HCT116 (cell line): ENCODE data around the gene PSD. TPM values are rescaled to one million over a fixed set of nuclear protein-coding genes. Genes with fewer than 3 reads are reported as not detected.

ENCODE experiments used
- ATAC-seq: fragments of 200-7000 bp; cut with Tn5 transposase; 2 replicates; pipeline ENCODE4 v1.9.1; 2020; ENCODE audit warnings: mild to moderate bottlenecking, moderate library complexity
- BruUV-seq: library from RNA; stranded (reverse); fragments of 400-500 nt; replicated peaks from 2 replicates; lab custom pipeline; 2021; lab: Mats Ljungman, UMichigan
- CTCF ChIA-PET: fragments of 300-600 bp; sonication (Branson Sonifier 250); formaldehyde crosslinking; loops from one replicate; lab custom pipeline; 2021; ENCODE audit warnings: antibody characterized with exemption; lab: Charles Lee
- POLR2A ChIA-PET: fragments of 300-600, 350-600 bp; sonication (Branson Sonifier 250); formaldehyde crosslinking; loops from one replicate; lab custom pipeline; 2021; ENCODE audit warnings: antibody characterized with exemption; lab: Charles Lee
- RAD21 ChIA-PET, 2 experiments: fragments of 300-600 bp; sonication (Branson Sonifier 250); formaldehyde crosslinking; loops; one replicate each; lab custom pipeline; 2023; ENCODE audit warnings: low total read pairs in 2 of 2; ENCODE audit not compliant: uncharacterized antibody in 2 of 2, unreplicated experiment in 2 of 2, low non-redundant PET in 1 of 2; lab: Charles Lee
- DNase-seq: peaks from one replicate; pipeline ENCODE4 v3.0.0-alpha.2; 2010; ENCODE audit warnings: low read depth, low spot score
- H2AFZ ChIP-seq: fragments of 200-600 bp; shearing (Covaris generic), sonication (generic); 2 replicates; pipeline ENCODE4 v1.6.1; 2017; ENCODE audit warnings: low read depth, mixed run types, mixed read lengths, antibody characterized with exemption, low read length; ENCODE audit not compliant: poor library complexity, severe bottlenecking
- H3K27ac ChIP-seq: 2 replicates; pipeline ENCODE4 v1.5.1; 2012; ENCODE audit warnings: low read depth, low read length
- H3K27me3 ChIP-seq: fragments of 200-600 bp; sonication (generic); 2 replicates; pipeline ENCODE4 v1.6.1; 2016; ENCODE audit warnings: mixed run types, low read length, mixed read lengths; ENCODE audit not compliant: insufficient read depth
- H3K36me3 ChIP-seq, 2 experiments: fragments of 200-500 bp in 1 of 2; fragments of 200-600 bp in 1 of 2; sonication (Bioruptor generic) in 1 of 2; sonication (generic) in 1 of 2; 2 replicates each; pipeline versions ENCODE4 v1.5.1 to v1.6.1; 2014 to 2016; ENCODE audit warnings: low read length in 2 of 2, inconsistent platforms in 1 of 2, mixed read lengths in 1 of 2, mixed run types in 1 of 2; ENCODE audit not compliant: insufficient read depth in 2 of 2, control insufficient read depth in 1 of 2
- H3K4me1 ChIP-seq, 2 experiments: fragments of 200-600 bp in 1 of 2; sonication (generic) in 1 of 2; 2 replicates each; pipeline versions ENCODE4 v1.5.1 to v1.6.1; 2012 to 2017; ENCODE audit warnings: low read length in 2 of 2, inconsistent platforms in 1 of 2, mild to moderate bottlenecking in 1 of 2, mixed read lengths in 1 of 2, mixed run types in 1 of 2, moderate library complexity in 1 of 2; ENCODE audit not compliant: insufficient read depth in 2 of 2, control insufficient read depth in 1 of 2
- H3K4me2 ChIP-seq: fragments of 200-600 bp; sonication (generic); 2 replicates; pipeline ENCODE4 v1.6.1; 2017; ENCODE audit warnings: mixed run types, low read length, mixed read lengths
- H3K4me3 ChIP-seq, 2 experiments: fragments of 200-600 bp in 1 of 2; sonication (generic) in 1 of 2; replicated peaks in 1 of 2; 2 replicates each; pipeline ENCODE4 v1.5.1; 2011 to 2016; ENCODE audit warnings: low read length in 2 of 2, control low read depth in 1 of 2, low read depth in 1 of 2, mild to moderate bottlenecking in 1 of 2, mixed read lengths in 1 of 2, mixed run types in 1 of 2
- H3K79me2 ChIP-seq: fragments of 200-600 bp; sonication (generic); 2 replicates; pipeline ENCODE4 v1.6.1; 2017; ENCODE audit warnings: mild to moderate bottlenecking, mixed run types, low read length, moderate library complexity, mixed read lengths; ENCODE audit not compliant: insufficient read depth
- H3K9ac ChIP-seq: fragments of 200-600 bp; sonication (generic); 2 replicates; pipeline ENCODE4 v1.6.1; 2016; ENCODE audit warnings: low read length, mixed read lengths
- H3K9me2 ChIP-seq: fragments of 200-600 bp; sonication (generic), shearing (Covaris generic); 2 replicates; pipeline ENCODE4 v1.6.1; 2017; ENCODE audit warnings: mixed run types, mild to moderate bottlenecking, moderate library complexity; ENCODE audit not compliant: insufficient read depth
- H3K9me3 ChIP-seq, 2 experiments: fragments of 200-500 bp in 1 of 2; fragments of 200-600 bp in 1 of 2; sonication (Bioruptor generic) in 1 of 2; sonication (generic) in 1 of 2; 2 replicates each; pipeline ENCODE4 v1.6.1; 2014 to 2017; ENCODE audit warnings: low read length in 2 of 2, mixed read lengths in 2 of 2, inconsistent platforms in 1 of 2, low read depth in 1 of 2, mild to moderate bottlenecking in 1 of 2, mixed run types in 1 of 2, moderate library complexity in 1 of 2; ENCODE audit not compliant: control insufficient read depth in 1 of 2, insufficient read depth in 1 of 2
- H4K20me1 ChIP-seq: fragments of 200-600 bp; sonication (generic), shearing (Covaris generic); 2 replicates; pipeline ENCODE4 v1.6.1; 2017; ENCODE audit warnings: mixed run types, mild to moderate bottlenecking, moderate library complexity; ENCODE audit not compliant: insufficient read depth
- ATF3 ChIP-seq: IDR thresholded peaks from 2 replicates; pipeline ENCODE4 v1.6.1; 2012
- CEBPB ChIP-seq: IDR thresholded peaks from 2 replicates; pipeline ENCODE4 v1.6.1; 2012; ENCODE audit warnings: low read depth
- EZH2 ChIP-seq: fragments of 200-600 bp; sonication (generic); IDR thresholded peaks from 2 replicates; pipeline ENCODE4 v1.6.1; 2017; ENCODE audit warnings: antibody characterized with exemption, mixed run types
- FOSL1 ChIP-seq: IDR thresholded peaks from 2 replicates; pipeline ENCODE4 v1.6.1; 2012; ENCODE audit warnings: low read depth
- JUND ChIP-seq: IDR thresholded peaks from 2 replicates; pipeline ENCODE4 v1.6.1; 2012
- POLR2AphosphoS5 ChIP-seq: IDR thresholded peaks from 2 replicates; pipeline ENCODE4 v1.6.1; 2011; ENCODE audit warnings: mild to moderate bottlenecking, low read depth, low read length, moderate library complexity
- REST ChIP-seq: IDR thresholded peaks from 2 replicates; pipeline ENCODE4 v1.6.1; 2012; ENCODE audit warnings: low read depth
- SIN3A ChIP-seq: IDR thresholded peaks from 2 replicates; pipeline ENCODE4 v1.6.1; 2012; ENCODE audit warnings: low read depth
- SRF ChIP-seq: IDR thresholded peaks from 2 replicates; pipeline ENCODE4 v1.6.1; 2012; ENCODE audit warnings: low read depth
- YY1 ChIP-seq: IDR thresholded peaks from 2 replicates; pipeline ENCODE4 v1.6.1; 2011; ENCODE audit warnings: low read length, low read depth, moderate library complexity, mild to moderate bottlenecking; ENCODE audit not compliant: insufficient replicate concordance; ENCODE audit errors: extremely low read depth
- intact Hi-C: fragments of 100-400 bp; cut with micrococcal nuclease; formaldehyde crosslinking; loops from 2 replicates; pipeline ENCODE4 v1.10.0; 2022
- total RNA-seq: library from RNA; stranded (reverse); gene quantifications from one replicate; pipeline ENCODE4 v1.2.1, GENCODE V29; 2021; ENCODE audit not compliant: unreplicated experiment

The PSD gene
- total RNA-seq, 1 experiment from 2014 or later, result 9.7 TPM

GRCh38 chr10:102449321-102450123, 30.9 kb upstream of the PSD start:
- ChIA-PET CTCF (interaction anchor here (0.6 to 2.7 kb wide), 7 partner anchors 9 to 280 kb away, joined by 3 to 16 read pairs (median 3); no protein-coding TSS in a partner anchor), RAD21 (no interaction called here), POLR2A (interaction anchor here (1.1 to 6.1 kb wide), 4 partner anchors 9 to 28 kb away, joined by 8 to 39 read pairs (median 29); partner anchors contain the start of genes CUEDC2 and FBXL15)
- peak overlapping the region; percentile 97 for H3K9ac ChIP-seq
- TF ChIP-seq JUND (no peak), YY1 (peak; percentile 79), ATF3 (no peak), CEBPB (no peak), POLR2AphosphoS5 (peak; percentile 83), EZH2 (no peak), SRF (no peak), SIN3A (no peak), FOSL1 (no peak)
- DNase-seq (peak; percentile 84), ATAC-seq (peak; percentile 71)
- 0 out of 4 replicates have a peak, but pooled peaks cover 0 to 10% of the 10 kb centered on the region in 2 experiments for H3K36me3 ChIP-seq
- peak overlapping the region; percentile 98 for H3K4me2 ChIP-seq
- peaks cover 28 to 38% of the 10 kb centered on the region in 2 experiments for H3K4me1 ChIP-seq
- intact Hi-C loops, result loop anchor here (1.0 to 2.0 kb wide), 3 partner anchors 17 to 55 kb away; partner anchors contain the start of genes CUEDC2 and NFKB2
- peaks cover 35% of the 10 kb centered on the region for H3K79me2 ChIP-seq
- H4K20me1 ChIP-seq, result no peaks in the 10 kb centered on the region
- peak overlapping the region; percentile 98 for H3K27ac ChIP-seq
- H3K4me3 ChIP-seq, result peak overlapping the region; percentile 72 to 100
- H3K27me3 ChIP-seq, result no peaks in the 10 kb centered on the region
- H2AFZ ChIP-seq, result no peak overlapping the region
- no TSS peak for BruUV-seq
- no peaks in the 10 kb centered on the region for H3K9me3 ChIP-seq
- no peaks in the 10 kb centered on the region for H3K9me2 ChIP-seq

GRCh38 chr10:102444851-102445250, 26.3 kb upstream of the PSD start:
- RAD21 ChIA-PET, result no interaction called here
- ATAC-seq (no peak), DNase-seq (no peak)
- Histone ChIP-seq H3K36me3 (no peaks in the 10 kb centered on the region), H3K9me3 (no peaks in the 10 kb centered on the region), H3K4me2 (no peak overlapping the region), H3K9me2 (no peaks in the 10 kb centered on the region), H3K27ac (no peak overlapping the region), H4K20me1 (no peaks in the 10 kb centered on the region), H3K9ac (no peak overlapping the region), H3K4me1 (peaks cover 5 to 6% of the 10 kb centered on the region in 2 experiments), H3K4me3 (no peak overlapping the region), H3K27me3 (no peaks in the 10 kb centered on the region), H3K79me2 (no peaks in the 10 kb centered on the region; the same call in 1 of the 2 replicates), H2AFZ (no peak overlapping the region)
- POLR2A ChIA-PET, result no interaction called here
- no TSS peak for BruUV-seq
- TF ChIP-seq ATF3 (no peak), SIN3A (no peak), REST (no peak), EZH2 (no peak)
- CTCF ChIA-PET, result no interaction called here
- intact Hi-C loops, result no loop called here
